Measurements from ENCODE around the gene GHRL. TPM values are rescaled to one million over a fixed set of nuclear protein-coding genes. Genes with fewer than 3 reads are reported as not detected.

Gene GHRL
- total RNA-seq, 1 donor from 2014 or later, result 0.59 TPM

- no peaks in the 10 kb centered on the region for H3K27me3 Mint-ChIP-seq (ENCODE audit: unreplicated experiment)
- peaks cover 19% of the 10 kb centered on the region for H3K36me3 Mint-ChIP-seq (ENCODE audit: unreplicated experiment)
- peaks cover 7% of the 10 kb centered on the region for H3K4me1 Mint-ChIP-seq (ENCODE audit: unreplicated experiment)
- no peak for TF ChIP-seq CTCF (IDR thresholded peaks at IDR 0.05)
- H3K4me3 Mint-ChIP-seq (ENCODE audit: unreplicated experiment), result no peak overlapping the region
- no peak overlapping the region for H3K27ac Mint-ChIP-seq (ENCODE audit: unreplicated experiment)
- DNase-seq (ENCODE audit: extremely low spot score, unreplicated experiment), result no peak
- H3K9me3 Mint-ChIP-seq (ENCODE audit: unreplicated experiment), result no peaks in the 10 kb centered on the region
Measured at GRCh38 chr3:10279384-10280176, 13.2 kb downstream of the GHRL start.

GRCh38 chr3:10278501-10278900 lies 14.2 kb downstream of the GHRL start:
- H3K9me3 Mint-ChIP-seq (ENCODE audit: unreplicated experiment), result no peaks in the 10 kb centered on the region
- DNase-seq (ENCODE audit: extremely low spot score, unreplicated experiment), result no peak
- H3K27me3 Mint-ChIP-seq (ENCODE audit: unreplicated experiment), result no peaks in the 10 kb centered on the region
- peaks cover 16% of the 10 kb centered on the region for H3K4me1 Mint-ChIP-seq (ENCODE audit: unreplicated experiment)
- no peak overlapping the region for H3K27ac Mint-ChIP-seq (ENCODE audit: unreplicated experiment)
- H3K36me3 Mint-ChIP-seq (ENCODE audit: unreplicated experiment), result peaks cover 20% of the 10 kb centered on the region
- no peak for TF ChIP-seq CTCF (IDR thresholded peaks at IDR 0.05)
- no peak overlapping the region for H3K4me3 Mint-ChIP-seq (ENCODE audit: unreplicated experiment)

GRCh38 chr3:10277115-10277625 lies 15.6 kb downstream of the GHRL start:
- no peak for DNase-seq (ENCODE audit: extremely low spot score, unreplicated experiment)
- no peak overlapping the region for H3K27ac Mint-ChIP-seq (ENCODE audit: unreplicated experiment)
- H3K4me1 Mint-ChIP-seq (ENCODE audit: unreplicated experiment), result peaks cover 17% of the 10 kb centered on the region
- H3K4me3 Mint-ChIP-seq (ENCODE audit: unreplicated experiment), result no peak overlapping the region
- H3K27me3 Mint-ChIP-seq (ENCODE audit: unreplicated experiment), result no peaks in the 10 kb centered on the region
- H3K36me3 Mint-ChIP-seq (ENCODE audit: unreplicated experiment), result peaks cover 27% of the 10 kb centered on the region
- TF ChIP-seq CTCF (IDR thresholded peaks at IDR 0.05), result no peak
- no peaks in the 10 kb centered on the region for H3K9me3 Mint-ChIP-seq (ENCODE audit: unreplicated experiment)

GRCh38 chr3:10274601-10275000 lies 18.1 kb downstream of the GHRL start:
- Mint-ChIP-seq H3K27me3 (ENCODE audit: unreplicated experiment) (no peaks in the 10 kb centered on the region), H3K27ac (ENCODE audit: unreplicated experiment) (no peak overlapping the region), H3K9me3 (ENCODE audit: unreplicated experiment) (no peaks in the 10 kb centered on the region), H3K4me3 (ENCODE audit: unreplicated experiment) (no peak overlapping the region), H3K36me3 (ENCODE audit: unreplicated experiment) (peaks cover 22% of the 10 kb centered on the region), H3K4me1 (ENCODE audit: unreplicated experiment) (peaks cover 14% of the 10 kb centered on the region)
- TF ChIP-seq CTCF (IDR thresholded peaks at IDR 0.05), result no peak
- no peak for DNase-seq (ENCODE audit: extremely low spot score, unreplicated experiment)

- DNase-seq (ENCODE audit: extremely low spot score, unreplicated experiment), result no peak
- H3K9me3 Mint-ChIP-seq (ENCODE audit: unreplicated experiment), result no peaks in the 10 kb centered on the region
- H3K27ac Mint-ChIP-seq (ENCODE audit: unreplicated experiment), result no peak overlapping the region
- H3K27me3 Mint-ChIP-seq (ENCODE audit: unreplicated experiment), result no peaks in the 10 kb centered on the region
- peaks cover 18% of the 10 kb centered on the region for H3K36me3 Mint-ChIP-seq (ENCODE audit: unreplicated experiment)
- peaks cover 14% of the 10 kb centered on the region for H3K4me1 Mint-ChIP-seq (ENCODE audit: unreplicated experiment)
- TF ChIP-seq CTCF (IDR thresholded peaks at IDR 0.05), result no peak
- no peak overlapping the region for H3K4me3 Mint-ChIP-seq (ENCODE audit: unreplicated experiment)
Measured at GRCh38 chr3:10273702-10274305, 18.9 kb downstream of the GHRL start.
